PC-9 (cell line): ENCODE measurements around the gene CHAD.

Experiments used
- EZH2 ChIP-seq: fragments of 200-600 bp; sonication (generic); IDR thresholded peaks from 2 replicates; pipeline ENCODE4 v1.8.0; 2017; ENCODE audit warnings: antibody characterized with exemption, low read depth
- TF ChIP-seq, protein P1 (sequence below): fragments of 200-600 bp; sonication (generic); conservative IDR thresholded peaks from 2 replicates; pipeline ENCODE4 v1.6.1; 2017; ENCODE audit warnings: mixed run types, antibody characterized with exemption, mild to moderate bottlenecking, moderate library complexity

- TF ChIP-seq, protein P1, sequence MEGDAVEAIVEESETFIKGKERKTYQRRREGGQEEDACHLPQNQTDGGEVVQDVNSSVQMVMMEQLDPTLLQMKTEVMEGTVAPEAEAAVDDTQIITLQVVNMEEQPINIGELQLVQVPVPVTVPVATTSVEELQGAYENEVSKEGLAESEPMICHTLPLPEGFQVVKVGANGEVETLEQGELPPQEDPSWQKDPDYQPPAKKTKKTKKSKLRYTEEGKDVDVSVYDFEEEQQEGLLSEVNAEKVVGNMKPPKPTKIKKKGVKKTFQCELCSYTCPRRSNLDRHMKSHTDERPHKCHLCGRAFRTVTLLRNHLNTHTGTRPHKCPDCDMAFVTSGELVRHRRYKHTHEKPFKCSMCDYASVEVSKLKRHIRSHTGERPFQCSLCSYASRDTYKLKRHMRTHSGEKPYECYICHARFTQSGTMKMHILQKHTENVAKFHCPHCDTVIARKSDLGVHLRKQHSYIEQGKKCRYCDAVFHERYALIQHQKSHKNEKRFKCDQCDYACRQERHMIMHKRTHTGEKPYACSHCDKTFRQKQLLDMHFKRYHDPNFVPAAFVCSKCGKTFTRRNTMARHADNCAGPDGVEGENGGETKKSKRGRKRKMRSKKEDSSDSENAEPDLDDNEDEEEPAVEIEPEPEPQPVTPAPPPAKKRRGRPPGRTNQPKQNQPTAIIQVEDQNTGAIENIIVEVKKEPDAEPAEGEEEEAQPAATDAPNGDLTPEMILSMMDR = no peak
- no peak for TF ChIP-seq EZH2
Measured at GRCh38 chr17:50482110-50482509, 13.4 kb upstream of the CHAD start.
